ENCODE results near the gene SLC5A4. TPM values are rescaled to one million over a fixed set of nuclear protein-coding genes. Genes with fewer than 3 reads are reported as not detected.
"Not testable (repeated sequence)": the region's sequence is repeated elsewhere in the genome, so short reads cannot be mapped to it uniquely, and the experiment has no call there.

The SLC5A4 gene
- 1 to 10 TPM in 2 of 4 donors, under 1 TPM in 2; 0.21 to 2.4 (median 1.3) TPM for total RNA-seq

GRCh38 chr22:32255217-32255616, at the start of gene SLC5A4:
TSS of gene SLC5A4 (minus strand) at chr22:32255347. CDS start at chr22:32255329, 18 bp downstream.
- Histone ChIP-seq H3K27ac (no peak within 1 kb of the TSS), H3K4me1 (no peaks in the 10 kb centered on the region), H3K4me3 (no peak within 1 kb of the TSS), H3K9me3 (peaks cover 0 to under 1% (median 0%) of the 10 kb centered on the region in 4 donors), H3K27me3 (no peaks in the 10 kb centered on the region), H3K36me3 (no peaks in the 10 kb centered on the region)
- no peak for DNase-seq (ENCODE audit: low spot score in 2 of 2)
- TF ChIP-seq EP300 (IDR thresholded peaks at IDR 0.05), result no peak
- no peak for TF ChIP-seq POLR2A (IDR thresholded peaks at IDR 0.05)
- TF ChIP-seq, protein P1, sequence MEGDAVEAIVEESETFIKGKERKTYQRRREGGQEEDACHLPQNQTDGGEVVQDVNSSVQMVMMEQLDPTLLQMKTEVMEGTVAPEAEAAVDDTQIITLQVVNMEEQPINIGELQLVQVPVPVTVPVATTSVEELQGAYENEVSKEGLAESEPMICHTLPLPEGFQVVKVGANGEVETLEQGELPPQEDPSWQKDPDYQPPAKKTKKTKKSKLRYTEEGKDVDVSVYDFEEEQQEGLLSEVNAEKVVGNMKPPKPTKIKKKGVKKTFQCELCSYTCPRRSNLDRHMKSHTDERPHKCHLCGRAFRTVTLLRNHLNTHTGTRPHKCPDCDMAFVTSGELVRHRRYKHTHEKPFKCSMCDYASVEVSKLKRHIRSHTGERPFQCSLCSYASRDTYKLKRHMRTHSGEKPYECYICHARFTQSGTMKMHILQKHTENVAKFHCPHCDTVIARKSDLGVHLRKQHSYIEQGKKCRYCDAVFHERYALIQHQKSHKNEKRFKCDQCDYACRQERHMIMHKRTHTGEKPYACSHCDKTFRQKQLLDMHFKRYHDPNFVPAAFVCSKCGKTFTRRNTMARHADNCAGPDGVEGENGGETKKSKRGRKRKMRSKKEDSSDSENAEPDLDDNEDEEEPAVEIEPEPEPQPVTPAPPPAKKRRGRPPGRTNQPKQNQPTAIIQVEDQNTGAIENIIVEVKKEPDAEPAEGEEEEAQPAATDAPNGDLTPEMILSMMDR (IDR thresholded peaks at IDR 0.05), result no peak
- WGBS, 2 donors, result 82 to 89% methylated on average over 5 of the region's 5 CpGs

- DNase-seq (ENCODE audit: low spot score in 2 of 2); H3K9me3 ChIP-seq; H3K27me3 ChIP-seq; H3K4me1 ChIP-seq; H3K4me3 ChIP-seq; H3K36me3 ChIP-seq; H3K27ac ChIP-seq: not testable (repeated sequence)
Measured at GRCh38 chr22:32293921-32294320, 38.8 kb upstream of the SLC5A4 start.

GRCh38 chr22:32286290-32286840, 31.2 kb upstream of the SLC5A4 start:
- no peaks in the 10 kb centered on the region for H3K27me3 ChIP-seq
- 54 to 70% methylated on average over 3 of the region's 3 CpGs for WGBS, 2 donors
- no peaks in the 10 kb centered on the region for H3K36me3 ChIP-seq
- no peak overlapping the region for H3K4me3 ChIP-seq
- peaks cover 0 to 13% (median 0%) of the 10 kb centered on the region in 4 donors for H3K9me3 ChIP-seq
- no peaks in the 10 kb centered on the region for H3K4me1 ChIP-seq
- TF ChIP-seq, protein P1 (IDR thresholded peaks at IDR 0.05), result no peak
- no peak for TF ChIP-seq EP300 (IDR thresholded peaks at IDR 0.05)
- no peak for TF ChIP-seq POLR2A (IDR thresholded peaks at IDR 0.05)
- H3K27ac ChIP-seq, result no peak overlapping the region
- DNase-seq (ENCODE audit: low spot score in 2 of 2), result no peak

DNA sequence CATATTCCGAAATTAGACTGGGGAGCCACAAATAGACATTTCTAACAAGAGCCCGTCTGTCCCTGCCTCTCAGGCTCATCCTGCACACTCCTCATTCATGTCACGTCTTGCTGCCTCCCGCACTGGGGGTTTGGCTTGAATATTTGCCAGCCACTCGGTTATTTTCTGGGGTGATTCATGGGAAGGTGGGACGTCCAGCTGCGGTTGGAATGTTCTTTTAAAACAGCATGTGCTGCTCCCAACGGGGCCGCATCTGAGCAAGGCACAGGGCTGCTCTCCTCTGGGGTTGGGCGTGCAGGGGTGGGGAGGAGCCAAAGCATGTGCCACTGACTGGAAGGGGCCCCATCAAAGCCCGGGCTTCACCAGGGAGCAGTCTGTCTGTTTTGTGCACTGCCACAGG, 25.9 kb upstream of the SLC5A4 start:
- H3K4me3 ChIP-seq, result no peak overlapping the region
- no peaks in the 10 kb centered on the region for H3K36me3 ChIP-seq
- H3K9me3 ChIP-seq, result peaks cover 0 to 8% (median 0%) of the 10 kb centered on the region in 4 donors
- H3K27me3 ChIP-seq, result no peaks in the 10 kb centered on the region
- H3K4me1 ChIP-seq, result no peaks in the 10 kb centered on the region
- 13 to 31% methylated on average over 11 of the region's 11 CpGs for WGBS, 2 donors
- no peak for DNase-seq (ENCODE audit: low spot score in 2 of 2)
- no peak overlapping the region for H3K27ac ChIP-seq
- TF ChIP-seq EP300 (IDR thresholded peaks at IDR 0.05) (no peak), POLR2A (IDR thresholded peaks at IDR 0.05) (no peak)
- TF ChIP-seq, protein P1 (IDR thresholded peaks at IDR 0.05), result no peak

DNA sequence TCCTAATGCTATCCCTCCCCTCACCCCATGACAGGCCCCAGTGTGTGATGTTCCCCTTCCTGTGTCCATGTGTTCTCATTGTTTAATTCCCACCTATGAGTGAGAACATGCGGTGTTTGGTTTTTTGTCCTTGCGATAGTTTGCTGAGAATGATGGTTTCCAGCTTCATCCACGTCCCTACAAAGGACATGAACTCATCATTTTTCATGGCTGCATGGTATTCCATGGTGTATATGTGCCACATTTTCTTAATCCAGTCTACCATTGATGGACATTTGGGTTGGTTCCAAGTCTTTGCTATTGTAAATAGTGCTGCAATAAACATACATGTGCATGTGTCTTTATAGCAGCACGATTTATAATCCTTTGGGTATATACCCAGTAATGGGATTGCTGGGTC, 20.2 kb upstream of the SLC5A4 start:
- not testable (repeated sequence) for H3K4me3 ChIP-seq; H3K9me3 ChIP-seq; H3K27ac ChIP-seq; H3K4me1 ChIP-seq; H3K27me3 ChIP-seq; DNase-seq (ENCODE audit: low spot score in 2 of 2); H3K36me3 ChIP-seq
- WGBS, 2 donors, result 92 to 97% methylated on average over 4 of the region's 4 CpGs

- H3K4me1 ChIP-seq, result peaks cover 0 to 2% (median 0%) of the 10 kb centered on the region in 4 donors
- H3K9me3 ChIP-seq, result no peaks in the 10 kb centered on the region
- WGBS, 2 donors, result 88 to 89% methylated on average over 18 of the region's 18 CpGs
- no peak for DNase-seq (ENCODE audit: low spot score in 2 of 2)
- no peaks in the 10 kb centered on the region for H3K36me3 ChIP-seq
- no peaks in the 10 kb centered on the region for H3K27me3 ChIP-seq
- no peak overlapping the region for H3K4me3 ChIP-seq
- TF ChIP-seq, protein P1 (IDR thresholded peaks at IDR 0.05), result no peak
- TF ChIP-seq POLR2A (IDR thresholded peaks at IDR 0.05), result no peak
- no peak for TF ChIP-seq EP300 (IDR thresholded peaks at IDR 0.05)
- no peak overlapping the region for H3K27ac ChIP-seq
Measured at GRCh38 chr22:32271389-32271788, 16.2 kb upstream of the SLC5A4 start.

All from tibial nerve (tissue), 4 donors.